Measurements from ENCODE around the gene TIPARP.

The TIPARP gene

GRCh38 chr3:156665291-156665690 lies 9.1 kb upstream of the TIPARP start:
- H3K4me1 ChIP-seq (ENCODE audit: control insufficient read depth, insufficient read depth, low read length) = peaks cover 4% of the 10 kb centered on the region; the same call in 1 of the 2 replicates

GRCh38 chr3:156666073-156666472 lies 8.3 kb upstream of the TIPARP start:
- no peaks in the 10 kb centered on the region for H3K9me3 ChIP-seq (ENCODE audit: control insufficient read depth, insufficient read depth, low read depth, low read length)
- ChIA-PET POLR2A (no interaction called here), CTCF (interaction anchor here (0.6 kb wide), 1 partner anchor 416 kb away, joined by 3 read pairs; no protein-coding TSS in a partner anchor)
- no peak for TF ChIP-seq KLF1 (tag by site-specific recombination; IDR thresholded peaks at IDR 0.05)
- no peak for TF ChIP-seq ZNF24 (tag by site-specific recombination; IDR thresholded peaks at IDR 0.05)
- TF ChIP-seq GLIS1 (tag by site-specific recombination; IDR thresholded peaks at IDR 0.05) = no peak
- TF ChIP-seq ZSCAN4 (tag by site-specific recombination; IDR thresholded peaks at IDR 0.05) = no peak
- TF ChIP-seq ZBTB20 (tag by site-specific recombination; IDR thresholded peaks at IDR 0.05) = no peak
- no peak for TF ChIP-seq ZNF791 (tag by site-specific recombination; IDR thresholded peaks at IDR 0.05)
- TF ChIP-seq ZNF311 (tag by site-specific recombination; IDR thresholded peaks at IDR 0.05; ENCODE audit: borderline replicate concordance) = no peak
- no peaks in the 10 kb centered on the region for H3K36me3 ChIP-seq (ENCODE audit: control insufficient read depth in 2 of 2, insufficient read depth in 1 of 2, low read length in 2 of 2)
- H3K4me3 ChIP-seq (ENCODE audit: low read depth, low read length) = no peak overlapping the region
- peaks cover 4% of the 10 kb centered on the region; the same call in 1 of the 2 replicates for H3K4me1 ChIP-seq (ENCODE audit: control insufficient read depth, insufficient read depth, low read length)
- no peak overlapping the region for H3K27ac ChIP-seq (ENCODE audit: extremely low read depth, low read depth, low read length)

More at GRCh38 chr3:156665291-156665690, 9.1 kb upstream of the TIPARP start:
- Histone ChIP-seq H3K27ac (ENCODE audit: extremely low read depth, low read depth, low read length) (no peak overlapping the region), H3K9me3 (ENCODE audit: control insufficient read depth, insufficient read depth, low read depth, low read length) (no peaks in the 10 kb centered on the region), H3K4me3 (ENCODE audit: low read depth, low read length) (no peak overlapping the region), H3K36me3 (ENCODE audit: control insufficient read depth in 2 of 2, insufficient read depth in 1 of 2, low read length in 2 of 2) (no peaks in the 10 kb centered on the region)
- TF ChIP-seq HIC1 (tag by site-specific recombination; IDR thresholded peaks at IDR 0.05) (no peak), PRDM6 (tag by site-specific recombination; IDR thresholded peaks at IDR 0.05) (peak; percentile 37; the same call in 1 of the 2 replicates)
- POLR2A ChIA-PET = no interaction called here
- CTCF ChIA-PET = interaction anchor here (0.6 kb wide), 1 partner anchor 417 kb away, joined by 3 read pairs; no protein-coding TSS in a partner anchor

- POLR2A ChIA-PET = interaction anchor here (1.8 kb wide), 1 partner anchor 113 kb away, joined by 6 read pairs; the partner anchor contains the start of gene SSR3
- TF ChIP-seq ZNF138 (tag by site-specific recombination; IDR thresholded peaks at IDR 0.05; ENCODE audit: borderline replicate concordance) = no peak
- peak; percentile 88; the same call in 1 of the 2 replicates for TF ChIP-seq MZF1 (tag by site-specific recombination; IDR thresholded peaks at IDR 0.05; ENCODE audit: borderline replicate concordance)
- TF ChIP-seq REPIN1 (tag by site-specific recombination; IDR thresholded peaks at IDR 0.05; ENCODE audit: low read depth) = no peak
- no peak for TF ChIP-seq ZNF596 (tag by site-specific recombination; IDR thresholded peaks at IDR 0.05)
- peak; percentile 71 for TF ChIP-seq SCRT2 (tag by site-specific recombination; IDR thresholded peaks at IDR 0.05)
- TF ChIP-seq ZNF350 (tag by site-specific recombination; IDR thresholded peaks at IDR 0.05) = no peak
- no peak for TF ChIP-seq SP3 (tag by site-specific recombination; IDR thresholded peaks at IDR 0.05)
- TF ChIP-seq KLF1 (tag by site-specific recombination; IDR thresholded peaks at IDR 0.05) = peak; percentile 76
- Histone ChIP-seq H3K9me3 (ENCODE audit: control insufficient read depth, insufficient read depth, low read depth, low read length) (no peaks in the 10 kb centered on the region), H3K4me1 (ENCODE audit: control insufficient read depth, insufficient read depth, low read length) (peaks cover 4% of the 10 kb centered on the region; the same call in 1 of the 2 replicates), H3K36me3 (ENCODE audit: control insufficient read depth in 2 of 2, insufficient read depth in 1 of 2, low read length in 2 of 2) (no peaks in the 10 kb centered on the region), H3K4me3 (ENCODE audit: low read depth, low read length) (no peak overlapping the region), H3K27ac (ENCODE audit: extremely low read depth, low read depth, low read length) (no peak overlapping the region)
- CTCF ChIA-PET = no interaction called here
Measured at GRCh38 chr3:156668073-156668763, 6.2 kb upstream of the TIPARP start.

Data from HEK293 (cell line).